Neural cell (in vitro differentiated cells): ENCODE results near the gene C20orf144.

Experiments
- CTCF ChIP-seq: fragments of 450-650 bp; IDR thresholded peaks from 2 replicates; pipeline ENCODE4 v1.5.1; 2014; ENCODE audit warnings: antibody characterized with exemption, mild to moderate bottlenecking, moderate library complexity; ENCODE audit not compliant: poor library complexity, severe bottlenecking
- EP300 ChIP-seq: fragments of 450-650 bp; conservative IDR thresholded peaks from 2 replicates; pipeline ENCODE4 v1.6.1; 2014; ENCODE audit warnings: antibody characterized with exemption, mild to moderate bottlenecking, moderate library complexity; ENCODE audit not compliant: poor library complexity, severe bottlenecking
- EZH2 ChIP-seq: fragments of 200-600, 300-800 bp; shearing (Covaris generic), sonication (generic); IDR thresholded peaks from 2 replicates; pipeline ENCODE4 v1.6.1; 2014; ENCODE audit warnings: antibody characterized with exemption, low read length, borderline replicate concordance, mild to moderate bottlenecking; ENCODE audit not compliant: insufficient read depth, poor library complexity, severe bottlenecking
- POLR2AphosphoS5 ChIP-seq: IDR thresholded peaks from 2 replicates; pipeline ENCODE4 v1.6.1; 2012
- REST ChIP-seq: IDR thresholded peaks from 2 replicates; pipeline ENCODE4 v1.6.1; 2012; ENCODE audit warnings: borderline replicate concordance
- SMC3 ChIP-seq: fragments of 450-650 bp; conservative IDR thresholded peaks from 2 replicates; pipeline ENCODE4 v1.6.1; 2014; ENCODE audit warnings: antibody characterized with exemption, mild to moderate bottlenecking, moderate library complexity; ENCODE audit not compliant: poor library complexity

GRCh38 chr20:33635341-33635740 lies 26.8 kb upstream of the C20orf144 start:
- TF ChIP-seq POLR2AphosphoS5 (no peak), EZH2 (no peak), EP300 (no peak), CTCF (no peak), SMC3 (no peak), REST (no peak)
